ENCODE results near the gene VWA3B.

DNA sequence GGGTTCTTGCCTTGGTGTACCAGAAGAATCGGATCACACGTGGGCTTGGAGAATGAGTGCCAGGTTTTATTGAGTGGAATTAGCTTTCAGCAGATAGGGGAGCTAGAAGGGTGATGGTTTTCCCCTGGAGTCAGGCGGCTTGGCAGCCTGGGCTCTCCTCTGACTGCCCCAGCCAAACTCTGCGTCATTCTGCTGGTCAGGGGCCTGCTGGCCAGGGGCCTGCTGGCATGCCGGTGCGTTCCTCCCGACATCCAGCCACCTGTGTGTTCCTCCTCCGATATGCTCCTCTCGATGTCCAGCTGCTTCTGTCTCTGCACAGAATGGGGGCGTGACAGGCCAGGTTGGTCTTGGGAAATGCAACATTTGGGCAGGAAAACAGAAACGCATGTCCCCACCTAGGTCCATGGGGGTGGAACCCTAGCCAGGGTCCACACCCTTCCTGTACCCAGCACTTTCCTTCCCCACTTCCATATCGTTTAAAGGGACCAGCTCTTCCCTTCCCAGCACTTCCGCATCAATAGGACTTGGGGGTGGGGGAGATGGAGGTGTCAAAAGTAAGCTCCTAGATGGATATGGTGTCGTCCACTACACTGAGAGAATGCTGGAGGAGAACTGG lies 85.3 kb downstream of the VWA3B start:
- no peak for TF ChIP-seq PPARA (CRISPR knock-in tag; IDR thresholded peaks at IDR 0.05; ENCODE audit: borderline replicate concordance)
- no peak for TF ChIP-seq ZC3H10 (CRISPR knock-in tag; IDR thresholded peaks at IDR 0.05)
- TF ChIP-seq ZNF565 (CRISPR knock-in tag; conservative IDR thresholded peaks at IDR 0.05; ENCODE audit: low read depth): no peak
- TF ChIP-seq ZFP30 (CRISPR knock-in tag; IDR thresholded peaks at IDR 0.05): no peak
- no peak for TF ChIP-seq OSR1 (CRISPR knock-in tag; IDR thresholded peaks at IDR 0.05)
- no peak for TF ChIP-seq ARNTL (CRISPR knock-in tag; IDR thresholded peaks at IDR 0.05; ENCODE audit: borderline replicate concordance, low read depth)
- no peak for TF ChIP-seq TOX (CRISPR knock-in tag; IDR thresholded peaks at IDR 0.05; ENCODE audit: borderline replicate concordance)
- no peak for TF ChIP-seq BACH2 (CRISPR knock-in tag; IDR thresholded peaks at IDR 0.05; ENCODE audit: borderline replicate concordance)
- TF ChIP-seq RARB (CRISPR knock-in tag; IDR thresholded peaks at IDR 0.05): no peak

Data from SK-N-SH treated with all-trans-retinoic acid at 6 μM for 48 hours (cell line).